Measurements from ENCODE around the gene CDC27. TPM values are rescaled to one million over a fixed set of nuclear protein-coding genes. Genes with fewer than 3 reads are reported as not detected.
"Not testable (repeated sequence)": the region's sequence is repeated elsewhere in the genome, so short reads cannot be mapped to it uniquely, and the experiment has no call there.

Gene CDC27
- polyA plus RNA-seq, 3 donors, result 10.4 to 39.1 (median 34.1) TPM

DNA sequence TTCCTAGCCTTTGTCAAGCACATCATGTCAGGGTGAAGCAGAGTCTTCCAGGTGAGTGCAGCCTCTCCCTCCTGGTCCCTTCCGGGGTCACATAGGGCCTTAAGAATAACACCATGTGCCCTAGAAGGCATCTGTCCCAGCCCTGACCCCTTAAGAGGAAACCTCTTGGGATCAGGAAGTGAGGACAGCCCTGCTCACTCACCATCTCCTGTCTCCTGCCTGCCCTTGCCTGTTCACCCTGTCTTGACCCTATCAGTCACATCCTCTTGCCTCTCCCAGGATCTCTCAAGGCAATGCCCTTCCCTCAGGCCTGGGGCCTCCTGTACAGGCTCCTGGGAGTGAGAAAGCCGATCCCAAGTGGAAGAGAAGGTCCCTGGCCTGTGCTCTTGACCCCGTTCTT lies 33.9 kb upstream of the CDC27 start:
- no peak overlapping the region for H3K27ac ChIP-seq (ENCODE audit: low read depth, low read length)
- 84 to 87% (median 86%) methylated on average over 3 of the region's 3 CpGs for WGBS, 3 donors

DNA sequence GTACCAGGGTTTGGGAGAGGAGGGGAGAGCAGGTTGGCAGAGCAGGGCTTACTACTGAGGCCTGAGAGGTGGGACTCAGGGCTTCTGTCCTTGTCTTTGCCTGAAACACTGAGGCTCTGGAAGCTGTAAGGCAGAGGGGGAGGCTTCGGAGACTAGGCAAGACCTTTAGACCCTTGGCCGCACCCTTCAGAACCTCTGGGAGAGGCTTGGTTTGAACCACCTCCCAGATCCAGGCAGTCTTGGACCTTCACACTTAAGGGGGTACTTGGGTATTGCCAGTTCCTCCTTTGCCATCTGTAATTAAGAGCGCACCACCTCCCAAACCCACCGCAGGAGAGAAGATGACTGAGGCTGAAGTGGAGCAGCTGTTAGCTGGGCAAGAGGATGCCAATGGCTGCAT lies 33.0 kb upstream of the CDC27 start:
- H3K27ac ChIP-seq (ENCODE audit: low read depth, low read length), result no peak overlapping the region
- 93 to 96% (median 94%) methylated on average over 4 of the region's 4 CpGs for whole genome bisulfite sequencing, 3 donors

DNA sequence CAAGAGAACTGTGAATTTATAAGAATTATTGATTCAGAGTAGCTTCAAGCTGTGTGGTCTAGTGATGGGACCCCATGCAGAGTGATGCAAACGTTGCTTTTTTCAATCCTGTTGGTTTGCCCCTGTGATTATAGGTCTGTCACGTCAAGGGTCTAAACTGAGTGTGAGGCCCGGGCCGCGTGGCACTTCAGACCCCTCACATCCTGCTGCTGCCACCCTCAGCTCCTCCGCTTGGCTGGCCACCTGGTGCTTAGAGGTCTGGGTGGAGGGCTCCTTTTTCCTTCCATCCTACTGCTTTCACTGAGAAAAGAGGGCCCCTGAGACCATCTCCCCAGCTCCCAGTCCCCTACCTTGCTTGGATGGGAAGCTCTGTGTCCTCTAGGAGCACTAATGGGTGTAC lies 32.1 kb upstream of the CDC27 start:
- no peak overlapping the region for H3K27ac ChIP-seq (ENCODE audit: low read depth, low read length)
- WGBS, 3 donors, result 73 to 75% (median 74%) methylated on average over 6 of the region's 6 CpGs

DNA sequence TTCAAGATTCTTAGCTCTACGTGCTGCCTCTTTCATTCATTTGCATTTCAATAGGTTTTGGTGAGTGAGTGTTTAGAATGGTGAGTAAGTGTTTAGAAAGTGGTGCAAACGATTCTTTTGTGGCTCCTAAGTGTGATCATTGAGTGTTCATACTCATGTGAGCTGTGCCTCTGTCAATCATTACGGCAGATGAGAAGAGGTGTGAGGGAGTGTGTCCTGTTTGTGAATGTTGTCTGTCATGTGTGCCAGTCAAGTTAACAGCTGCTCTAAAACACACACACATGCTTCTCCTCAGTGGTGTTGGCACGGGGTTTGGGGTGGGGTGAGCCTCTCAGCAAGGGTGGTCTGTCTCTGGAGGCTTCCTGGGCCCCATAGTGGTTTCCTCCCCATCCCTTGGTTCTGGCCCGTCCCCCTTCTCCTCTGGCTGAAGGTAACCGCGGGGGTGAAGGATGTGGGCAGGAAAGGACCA lies 31.5 kb upstream of the CDC27 start:
- H3K27ac ChIP-seq (ENCODE audit: low read depth, low read length), result no peak overlapping the region
- 50 to 68% (median 54%) methylated on average over 7 of the region's 7 CpGs for WGBS, 3 donors

DNA sequence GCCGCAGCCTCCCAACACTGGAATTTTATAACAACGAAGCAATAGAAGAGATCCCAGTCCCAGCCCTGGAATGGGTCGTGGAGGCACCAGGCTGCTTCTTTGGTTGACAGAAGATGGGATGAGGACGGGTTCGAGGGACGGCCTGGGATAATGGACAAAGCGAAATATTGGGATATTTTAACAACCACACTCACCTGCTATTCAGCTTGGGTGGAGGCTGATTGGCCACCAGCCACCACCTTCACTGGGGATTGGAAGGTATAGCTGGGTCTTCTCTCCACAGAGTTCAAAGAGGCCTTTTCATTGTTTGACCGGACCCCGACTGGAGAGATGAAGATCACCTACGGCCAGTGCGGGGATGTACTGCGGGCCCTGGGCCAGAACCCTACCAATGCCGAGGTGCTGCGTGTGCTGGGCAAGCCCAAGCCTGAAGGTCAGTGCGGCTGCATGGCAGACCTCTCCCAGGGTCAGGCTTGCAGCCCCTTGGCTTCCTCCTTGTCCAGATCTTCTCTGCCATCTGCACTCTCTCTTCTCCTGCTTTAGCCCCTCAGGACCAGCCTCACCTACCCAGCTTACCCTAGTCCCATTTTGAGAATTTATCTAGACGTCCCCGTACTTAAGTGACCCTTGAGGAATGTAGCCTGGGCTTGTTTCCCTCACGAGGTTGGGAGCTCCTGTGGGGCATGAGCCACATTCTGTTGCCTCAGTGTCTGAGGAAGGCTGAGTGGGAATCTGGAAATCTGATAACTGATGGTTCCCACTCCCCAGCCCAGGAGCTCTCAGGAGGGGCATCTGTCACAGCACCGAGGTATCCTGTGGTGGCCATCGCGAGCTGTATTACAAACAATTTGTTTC lies 30.8 kb upstream of the CDC27 start:
- 85 to 90% (median 90%) methylated on average over 21 of the region's 21 CpGs for whole genome bisulfite sequencing, 3 donors
- H3K27ac ChIP-seq (ENCODE audit: low read depth, low read length), result no peak overlapping the region

DNA sequence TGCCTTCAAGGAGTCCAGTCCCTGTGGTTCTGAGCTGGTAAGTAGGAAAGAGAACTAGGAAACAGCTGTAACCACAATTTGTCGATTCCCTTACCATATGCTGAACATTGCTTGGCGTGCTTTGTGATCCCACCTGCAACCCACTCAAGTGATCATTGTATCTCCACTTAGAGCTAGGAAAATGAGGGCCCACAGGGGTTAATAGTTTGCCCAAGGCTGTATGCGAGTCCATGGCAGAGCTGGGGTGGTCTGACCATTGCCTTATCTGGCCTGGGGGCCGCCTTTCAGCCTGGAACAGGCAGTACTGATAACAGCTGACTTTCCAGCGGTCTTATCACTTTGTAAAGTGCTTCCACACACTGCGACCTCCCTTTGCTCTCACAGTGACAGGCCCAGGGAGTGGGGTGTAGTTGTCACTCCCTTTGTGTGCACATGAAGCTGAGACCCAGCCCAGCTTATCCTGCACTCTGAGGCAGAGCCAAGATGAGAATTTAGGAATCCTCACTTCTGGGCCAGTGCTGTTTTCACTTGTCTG lies 29.9 kb upstream of the CDC27 start:
- 44 to 62% (median 54%) methylated on average over 6 of the region's 6 CpGs for WGBS, 3 donors

DNA sequence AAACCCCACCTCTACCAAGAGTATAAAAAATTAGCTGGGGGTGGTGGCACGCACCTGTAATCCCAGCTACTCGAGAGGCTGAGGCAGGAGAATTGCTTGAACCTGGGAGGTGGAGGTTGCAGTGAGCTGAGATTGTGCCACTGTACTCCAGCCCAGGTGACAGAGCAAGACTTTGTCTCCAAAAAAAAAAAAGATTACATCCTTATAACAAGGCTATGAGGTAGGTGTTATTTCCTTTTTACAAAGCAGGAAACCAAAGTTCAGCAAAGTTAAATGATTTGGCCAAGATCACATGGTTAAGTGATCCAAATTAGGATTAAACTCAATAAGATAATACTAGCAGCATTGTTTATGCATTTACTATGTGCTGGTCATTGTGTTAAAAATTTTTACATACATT lies 28.2 kb upstream of the CDC27 start:
- H3K27ac ChIP-seq (ENCODE audit: low read depth, low read length), result not testable (repeated sequence)
- 65 to 96% (median 88%) methylated on average over 2 of the region's 2 CpGs for WGBS, 3 donors

More for the DNA sequence above, 29.9 kb upstream of the CDC27 start:
- no peak overlapping the region for H3K27ac ChIP-seq (ENCODE audit: low read depth, low read length)

DNA sequence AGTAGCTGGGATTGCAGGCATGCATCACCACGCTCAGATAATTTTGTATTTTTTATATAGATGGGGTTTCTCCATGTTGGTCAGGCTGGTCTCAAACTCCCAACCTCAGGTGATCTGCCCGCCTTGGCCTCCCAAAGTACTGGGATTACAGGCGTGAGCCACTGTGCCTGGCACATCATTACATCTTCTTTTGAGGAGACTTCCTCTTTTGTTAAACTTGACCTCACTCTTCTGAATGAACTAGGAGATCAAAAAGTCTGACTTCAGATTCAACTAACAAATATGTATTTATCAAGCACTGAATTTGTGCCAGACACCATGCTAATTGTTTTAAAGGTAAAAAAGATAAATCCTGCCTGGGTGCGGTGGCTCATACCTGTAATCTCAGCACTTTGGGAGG lies 27.7 kb upstream of the CDC27 start:
- H3K27ac ChIP-seq (ENCODE audit: low read depth, low read length), result not testable (repeated sequence)
- WGBS, 3 donors, result 87 to 92% (median 89%) methylated on average over 4 of the region's 4 CpGs

DNA sequence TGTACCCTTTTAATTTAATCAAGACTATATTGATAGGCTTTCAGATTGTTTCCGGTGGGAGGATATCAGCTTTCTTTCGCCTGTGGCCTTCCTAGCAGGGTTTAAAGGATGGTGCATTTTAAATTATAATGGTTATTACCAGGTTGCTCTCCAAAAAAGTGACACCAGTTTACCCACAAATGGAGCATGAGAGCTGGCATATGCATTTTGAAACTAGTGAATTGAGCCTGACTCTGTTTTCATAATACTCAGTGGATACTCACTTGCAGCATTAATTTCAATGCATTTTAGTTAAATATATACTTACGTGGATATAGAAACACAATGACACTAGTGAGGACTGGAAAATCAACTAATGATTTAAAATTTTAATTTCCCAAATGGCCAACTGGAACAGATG lies 25.8 kb upstream of the CDC27 start:
- WGBS, 3 donors, result 83 to 93% (median 90%) methylated on average over 3 of the region's 3 CpGs

DNA sequence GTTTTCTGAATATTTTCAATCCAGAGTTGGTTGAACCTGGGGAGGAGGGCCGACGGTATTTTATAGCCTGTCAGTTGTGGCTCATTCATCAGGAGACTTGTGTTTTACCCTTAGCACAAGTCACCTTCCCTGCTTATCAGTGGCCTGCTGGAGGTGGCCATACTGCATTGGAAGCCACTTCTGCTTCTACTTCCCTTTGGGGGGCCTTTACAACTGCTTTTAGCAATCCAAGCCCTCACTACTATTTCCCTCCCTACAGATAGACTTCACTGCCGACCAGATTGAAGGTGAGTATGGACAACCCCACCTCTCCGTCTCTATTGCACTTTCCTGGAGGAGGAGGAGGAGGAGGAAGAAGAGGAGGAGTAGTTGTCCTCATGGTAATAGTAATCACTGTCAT lies 24.4 kb upstream of the CDC27 start:
- 62 to 73% (median 72%) methylated on average over 4 of the region's 4 CpGs for WGBS, 3 donors
- no peak overlapping the region for H3K27ac ChIP-seq (ENCODE audit: low read depth, low read length)

More for the DNA sequence above, 25.8 kb upstream of the CDC27 start:
- no peak overlapping the region for H3K27ac ChIP-seq (ENCODE audit: low read depth, low read length)

DNA sequence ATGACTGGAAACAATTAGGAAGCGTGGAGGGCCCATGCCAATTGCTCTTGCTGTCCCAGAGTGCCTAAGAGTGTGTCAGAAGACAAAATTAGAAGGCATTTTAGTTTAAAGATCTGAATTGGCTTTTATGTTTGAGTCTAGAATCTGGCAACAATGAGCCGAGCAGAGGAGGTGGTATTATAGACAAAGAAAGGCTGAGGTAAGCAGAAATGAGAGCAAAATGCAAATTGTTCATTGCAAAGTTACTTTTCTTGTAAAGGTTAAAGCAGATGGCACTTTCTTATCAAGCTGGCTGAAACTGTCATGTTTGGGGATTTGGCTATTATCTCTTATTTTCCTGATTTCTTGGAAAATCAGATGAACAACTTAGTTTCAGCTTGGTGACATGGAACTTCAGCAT lies 23.4 kb upstream of the CDC27 start:
- WGBS, 3 donors, result 79 to 88% (median 81%) methylated on average over 2 of the region's 2 CpGs
- no peak overlapping the region for H3K27ac ChIP-seq (ENCODE audit: low read depth, low read length)

DNA sequence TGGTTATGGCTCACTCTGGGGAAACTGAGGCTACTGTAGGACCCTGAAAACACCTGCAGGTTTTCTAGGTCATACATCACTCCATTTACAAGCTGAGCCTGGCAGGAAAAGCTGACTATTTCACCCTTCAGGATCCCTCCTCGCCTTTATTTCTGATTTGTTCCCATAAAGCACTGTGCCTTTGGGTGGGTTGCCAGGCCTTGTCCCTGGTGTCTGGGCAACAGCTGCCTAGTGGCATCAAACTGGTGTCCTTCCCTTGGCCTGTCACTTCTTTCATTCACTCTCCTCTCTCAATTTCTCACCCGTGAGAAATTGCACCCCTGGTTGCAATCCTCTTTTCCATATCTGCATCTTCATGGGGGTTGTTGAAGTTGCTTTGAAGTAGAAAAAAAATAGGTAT lies 21.7 kb upstream of the CDC27 start:
- H3K27ac ChIP-seq (ENCODE audit: low read depth, low read length), result no peak overlapping the region
- 81 to 96% (median 92%) methylated on average over 2 of the region's 2 CpGs for WGBS, 3 donors

DNA sequence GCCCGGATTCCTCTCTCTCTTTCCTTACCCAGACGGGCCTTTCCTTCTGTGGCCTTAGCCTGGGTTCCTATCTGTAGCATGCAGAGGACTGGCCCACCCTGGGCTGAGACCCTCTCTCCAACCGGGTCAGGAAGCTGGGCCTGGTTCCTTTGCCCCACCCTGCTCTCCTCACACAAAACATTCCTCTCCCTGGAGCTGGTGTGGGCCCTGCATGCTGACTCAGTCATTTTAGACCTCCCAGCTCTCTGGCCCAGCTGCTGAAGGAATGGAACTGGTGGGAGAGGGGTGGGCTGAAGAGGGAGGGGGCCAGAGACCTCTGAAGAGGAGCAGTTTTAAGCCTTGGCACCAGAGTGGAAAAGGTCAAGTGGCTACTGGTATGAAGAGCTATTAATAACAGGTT lies 21.0 kb upstream of the CDC27 start:
- no peak overlapping the region for H3K27ac ChIP-seq (ENCODE audit: low read depth, low read length)
- 61 to 72% (median 63%) methylated on average over 3 of the region's 3 CpGs for WGBS, 3 donors

DNA sequence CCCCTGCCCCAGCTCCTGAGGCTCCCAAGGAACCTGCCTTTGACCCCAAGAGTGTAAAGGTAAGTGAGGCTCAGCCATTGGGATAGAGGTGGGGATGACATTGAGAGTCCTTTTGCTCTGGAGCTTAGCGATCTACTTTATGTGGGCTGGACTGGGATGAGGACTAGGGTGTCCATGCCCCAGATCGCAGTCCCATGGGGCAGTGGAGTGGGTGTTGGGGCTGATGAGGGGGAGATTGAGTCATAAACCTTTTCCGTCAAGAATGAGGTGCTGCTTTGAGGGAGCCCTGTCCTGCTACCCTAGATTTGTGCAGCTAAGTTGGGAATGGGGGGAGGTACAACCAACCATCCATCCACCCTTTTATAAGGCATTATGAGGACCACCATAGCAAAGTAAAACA lies 20.4 kb upstream of the CDC27 start:
- 92 to 99% (median 97%) methylated on average over 3 of the region's 3 CpGs for WGBS, 3 donors

DNA sequence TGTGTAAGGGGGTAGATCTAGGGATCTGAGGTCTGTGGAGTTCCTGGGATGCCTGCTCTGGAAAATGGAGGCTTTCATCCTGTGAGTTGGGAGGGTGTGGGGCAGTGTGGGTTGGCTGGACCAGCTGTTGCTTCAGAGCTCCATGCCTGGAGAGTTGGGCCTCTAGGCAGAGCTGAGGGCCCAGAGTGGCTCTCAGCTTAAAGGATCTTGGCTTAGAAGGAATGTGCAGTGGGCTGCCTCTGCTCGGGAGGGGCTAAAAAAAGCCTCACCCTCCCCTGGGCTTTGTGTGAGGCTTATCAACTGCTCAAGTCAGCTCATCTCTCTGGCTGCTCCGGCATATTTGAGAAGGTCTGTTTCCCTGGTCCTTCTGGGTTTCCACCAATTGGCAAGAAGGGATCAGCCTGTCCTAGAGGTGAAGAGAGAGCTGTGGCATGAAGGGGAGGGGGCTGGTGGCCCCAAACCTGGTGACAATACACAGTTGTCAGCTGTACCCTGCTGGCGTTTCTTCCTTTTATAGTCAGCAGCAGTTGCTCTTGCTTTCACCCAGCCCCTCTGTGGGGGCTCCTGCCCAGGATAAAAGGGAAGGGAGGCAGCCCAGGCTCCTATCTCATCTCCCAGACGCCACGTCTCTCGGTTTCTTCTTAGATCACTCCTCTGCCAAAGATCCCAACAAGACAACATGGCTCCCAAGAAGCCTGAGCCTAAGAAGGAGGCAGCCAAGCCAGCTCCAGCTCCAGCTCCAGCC lies 19.8 kb upstream of the CDC27 start, which contains the start of gene MYL4:
TSS of gene MYL4 (plus strand) at position 605 of the 745 bp plus-strand sequence. CDS start at position 680, 75 bp downstream.
- 72 to 81% (median 75%) methylated on average over 6 of the region's 6 CpGs for WGBS, 3 donors
- no peak within 1 kb of the TSS for H3K27ac ChIP-seq (ENCODE audit: low read depth, low read length)

More for the DNA sequence above, 20.4 kb upstream of the CDC27 start:
- H3K27ac ChIP-seq (ENCODE audit: low read depth, low read length), result no peak overlapping the region

DNA sequence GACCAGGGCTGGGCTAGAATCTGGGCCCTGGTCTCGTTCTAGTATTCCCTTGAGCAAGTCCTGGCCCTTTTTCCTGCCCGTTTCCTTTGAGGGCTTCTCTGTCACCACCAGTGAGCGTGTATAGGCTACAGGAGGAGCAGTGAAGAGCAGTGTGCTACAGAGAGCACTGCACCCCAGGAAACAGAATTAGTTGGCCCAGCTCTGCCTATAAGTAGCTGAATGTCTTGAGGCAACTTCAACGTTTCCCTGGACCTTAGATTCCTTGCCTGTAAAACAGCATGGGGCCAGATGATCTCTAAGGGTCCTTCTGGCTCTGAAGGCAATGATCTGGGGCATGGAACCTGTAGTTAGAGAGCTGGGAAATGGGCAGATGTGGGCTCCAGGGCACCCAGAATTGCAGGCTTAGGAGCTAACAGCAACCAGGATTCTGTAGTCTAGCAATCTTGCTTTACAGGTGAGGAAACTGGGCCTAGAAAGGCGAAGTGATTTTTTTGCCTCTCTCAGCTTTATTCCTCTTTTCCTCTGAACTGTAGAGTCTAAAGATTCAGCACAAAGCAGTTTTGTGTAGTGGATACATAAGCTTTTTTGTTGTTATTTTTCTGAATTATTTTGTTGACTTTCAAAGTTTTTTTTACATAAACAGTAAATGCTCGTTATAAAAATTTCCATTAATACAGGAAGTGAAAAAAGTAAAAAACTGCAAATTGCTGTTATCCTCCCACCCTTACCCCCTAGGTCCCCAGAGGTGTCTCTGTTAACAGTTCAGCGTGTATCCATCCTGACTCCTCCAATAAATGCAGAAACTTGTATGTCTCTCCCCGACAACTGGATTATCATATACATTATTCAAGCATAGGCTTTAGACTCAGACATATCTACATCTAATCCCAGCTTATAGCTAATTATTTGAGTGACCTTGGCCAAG lies 18.3 kb upstream of the CDC27 start:
- no peak overlapping the region for H3K27ac ChIP-seq (ENCODE audit: low read depth, low read length)
- WGBS, 3 donors, result 82 to 84% (median 83%) methylated on average over 8 of the region's 8 CpGs

DNA sequence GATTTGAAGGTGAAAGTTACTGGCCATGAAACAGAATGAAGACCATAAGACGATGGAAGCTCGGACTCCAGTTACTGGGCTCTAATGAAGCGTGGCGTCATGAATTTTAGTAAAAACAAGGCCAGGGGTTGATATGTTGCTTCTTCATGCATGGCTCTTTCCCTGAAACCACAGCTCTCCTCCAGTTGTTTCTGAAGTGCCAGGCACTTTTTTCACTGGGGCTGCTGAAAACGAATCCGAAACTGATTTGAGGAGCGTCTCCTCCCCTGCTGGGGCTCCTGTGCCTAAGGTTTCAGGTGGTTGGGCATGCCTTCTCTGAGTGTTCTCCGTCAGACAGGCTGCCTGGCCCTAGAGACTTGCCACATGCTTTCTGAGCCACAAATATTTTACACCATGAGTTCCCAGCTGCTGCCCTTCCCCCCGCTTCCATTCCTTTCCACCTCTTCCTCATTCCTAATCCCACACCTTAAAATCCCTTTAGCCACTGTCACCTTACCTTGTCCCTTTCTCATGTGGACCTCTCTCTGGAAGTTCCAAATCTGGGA lies 16.4 kb upstream of the CDC27 start:
- WGBS, 3 donors, result 51 to 53% (median 52%) methylated on average over 9 of the region's 9 CpGs
- no peak overlapping the region for H3K27ac ChIP-seq (ENCODE audit: low read depth, low read length)
